SK-N-SH (cell line): ENCODE data around the gene SEZ6L. TPM values are rescaled to one million over a fixed set of nuclear protein-coding genes. Genes with fewer than 3 reads are reported as not detected.

Experiments used
- CTCF ChIA-PET: fragments of 300-600, 350-600 bp; formaldehyde crosslinking; extraction: SDS; loops from one replicate; lab custom pipeline; 2021; lab: Yijun Ruan, JAX
- POLR2A ChIA-PET: fragments of 350-600 bp; sonication (Branson Sonifier 250); formaldehyde crosslinking; extraction: SDS; loops from one replicate; lab custom pipeline; 2020; ENCODE audit warnings: antibody characterized with exemption, inconsistent platforms; lab: Yijun Ruan, JAX
- DNase-seq: peaks from one replicate; pipeline ENCODE4 v3.0.0; 2012
- H2AFZ ChIP-seq: fragments of 200-600 bp; sonication (generic); 2 replicates; pipeline ENCODE4 v1.8.1; 2016; ENCODE audit warnings: antibody characterized with exemption, mild to moderate bottlenecking, low read depth
- H3F3A ChIP-seq: fragments of 200-600 bp; sonication (generic); replicated peaks from 2 replicates; pipeline ENCODE3; 2016; ENCODE audit warnings: antibody characterized with exemption, mild to moderate bottlenecking; ENCODE audit not compliant: insufficient read depth
- H3K27ac ChIP-seq, 2 experiments: fragments of 200-500 bp in 1 of 2; fragments of 200-600 bp in 1 of 2; sonication (Bioruptor generic) in 1 of 2; sonication (generic), shearing (Covaris generic) in 1 of 2; 2 replicates each; pipeline versions ENCODE4 v1.5.1 to v1.6.1; 2014 to 2016; ENCODE audit warnings: low read depth in 2 of 2, inconsistent platforms in 1 of 2, low read length in 1 of 2, mild to moderate bottlenecking in 1 of 2, mixed read lengths in 1 of 2
- H3K27me3 ChIP-seq: fragments of 200-600 bp; sonication (generic), shearing (Covaris generic); 2 replicates; pipeline ENCODE4 v1.6.1; 2016; ENCODE audit warnings: mixed run types; ENCODE audit not compliant: insufficient read depth
- H3K36me3 ChIP-seq, 2 experiments: fragments of 200-500 bp in 1 of 2; fragments of 200-600 bp in 1 of 2; sonication (Bioruptor generic) in 1 of 2; sonication (generic) in 1 of 2; replicated peaks in 1 of 2; 2 replicates each; pipeline versions ENCODE3 to v1.5.1; 2014 to 2016; ENCODE audit warnings: low read length in 1 of 2, mild to moderate bottlenecking in 1 of 2; ENCODE audit not compliant: insufficient read depth in 2 of 2, control insufficient read depth in 1 of 2
- H3K4me1 ChIP-seq, 2 experiments: fragments of 200-500 bp in 1 of 2; fragments of 200-600 bp in 1 of 2; sonication (Bioruptor generic) in 1 of 2; sonication (generic), shearing (Covaris generic) in 1 of 2; 2 replicates each; pipeline versions ENCODE4 v1.5.1 to v1.6.1; 2014 to 2016; ENCODE audit warnings: low read depth in 1 of 2, low read length in 1 of 2, mixed run types in 1 of 2; ENCODE audit not compliant: insufficient read depth in 2 of 2, control insufficient read depth in 1 of 2
- H3K4me2 ChIP-seq: fragments of 200-600 bp; sonication (generic), shearing (Covaris generic); 2 replicates; pipeline ENCODE4 v1.6.1; 2017; ENCODE audit warnings: mixed run types
- H3K4me3 ChIP-seq, 2 experiments: fragments of 200-500 bp in 1 of 2; fragments of 200-600 bp in 1 of 2; sonication (Bioruptor generic) in 1 of 2; sonication (generic), shearing (Covaris generic) in 1 of 2; 2 replicates each; pipeline versions ENCODE4 v1.5.1 to v1.8.1; 2014 to 2016; ENCODE audit warnings: low read depth in 2 of 2, inconsistent platforms in 1 of 2, low read length in 1 of 2, mild to moderate bottlenecking in 1 of 2, mixed read lengths in 1 of 2, moderate library complexity in 1 of 2
- H3K79me2 ChIP-seq: fragments of 200-600 bp; sonication (generic); 2 replicates; pipeline ENCODE4 v1.8.1; 2017; ENCODE audit warnings: mild to moderate bottlenecking; ENCODE audit not compliant: insufficient read depth
- H3K9ac ChIP-seq: fragments of 200-600 bp; sonication (generic); 2 replicates; pipeline ENCODE4 v1.6.1; 2017; ENCODE audit warnings: mixed run types
- H3K9me2 ChIP-seq: fragments of 200-600 bp; sonication (generic); 2 replicates; pipeline ENCODE4 v1.6.1; 2017; ENCODE audit warnings: mixed run types
- H3K9me3 ChIP-seq: fragments of 200-600 bp; sonication (generic); 2 replicates; pipeline ENCODE4 v1.6.1; 2017; ENCODE audit warnings: mixed run types, mild to moderate bottlenecking, moderate library complexity
- H4K20me1 ChIP-seq: fragments of 200-600 bp; sonication (generic); 2 replicates; pipeline ENCODE4 v1.6.1; 2017; ENCODE audit warnings: mild to moderate bottlenecking, mixed run types; ENCODE audit not compliant: insufficient read depth
- CHD2 ChIP-seq: fragments of 150-350 bp; IDR thresholded peaks from 2 replicates; pipeline ENCODE4 v1.6.1; 2018; ENCODE audit warnings: low read length; ENCODE audit not compliant: partially characterized antibody
- EZH2phosphoT487 ChIP-seq: fragments of 200-600 bp; sonication (generic); IDR thresholded peaks from 2 replicates; pipeline ENCODE4 v1.6.1; 2017; ENCODE audit warnings: low read depth, mixed run types, mild to moderate bottlenecking, antibody characterized with exemption, moderate library complexity, borderline replicate concordance
- FOSL2 ChIP-seq: IDR thresholded peaks from 2 replicates; pipeline ENCODE4 v1.4.0; 2012; ENCODE audit warnings: low read depth, mild to moderate bottlenecking, moderate library complexity, borderline replicate concordance
- JUND ChIP-seq: IDR thresholded peaks from 2 replicates; pipeline ENCODE4 v1.4.0; 2012
- POLR2AphosphoS5 ChIP-seq: IDR thresholded peaks from 2 replicates; pipeline ENCODE4 v1.6.1; 2012; ENCODE audit warnings: low read depth, low read length
- RAD21 ChIP-seq: IDR thresholded peaks from 2 replicates; pipeline ENCODE4 v1.6.1; 2012; ENCODE audit warnings: mild to moderate bottlenecking, low read length
- RCOR1 ChIP-seq: fragments of 150-350 bp; IDR thresholded peaks from 2 replicates; pipeline ENCODE4 v1.6.1; 2017; ENCODE audit warnings: antibody characterized with exemption, low read length
- RFX5 ChIP-seq: IDR thresholded peaks from 2 replicates; pipeline ENCODE4 v1.6.1; 2012; ENCODE audit warnings: mild to moderate bottlenecking, improper control_type of control experiment, low read length
- RXRA ChIP-seq: IDR thresholded peaks from 2 replicates; pipeline ENCODE4 v1.4.0; 2012; ENCODE audit warnings: low read depth, mild to moderate bottlenecking, borderline replicate concordance
- SIN3A ChIP-seq: IDR thresholded peaks from 2 replicates; pipeline ENCODE4 v1.6.1; 2012; ENCODE audit warnings: low read depth, mild to moderate bottlenecking, low read length, moderate library complexity, borderline replicate concordance
- TEAD4 ChIP-seq: IDR thresholded peaks from 2 replicates; pipeline ENCODE4 v1.4.0; 2012; ENCODE audit warnings: mild to moderate bottlenecking, borderline replicate concordance; ENCODE audit not compliant: insufficient read depth
- YY1 ChIP-seq: IDR thresholded peaks from 2 replicates; pipeline ENCODE4 v1.4.0; 2012; ENCODE audit warnings: low read depth, mild to moderate bottlenecking
- WGBS: methylation state at CpG from one replicate; pipeline ENCODE4 v1.1.6; 2017; ENCODE audit warnings: low lambda C conversion rate; 5-methylcytosine and 5-hydroxymethylcytosine counted together
- polyA plus RNA-seq, 3 experiments: library from polyadenylated mRNA; depleted of rRNA; stranded (reverse); fragments of >200 nt; gene quantifications; 2 replicates each; pipeline ENCODE4 v1.2.3, GENCODE V29; 2012
- TF ChIP-seq, protein P1 (sequence below): IDR thresholded peaks from 2 replicates; pipeline ENCODE4; 2012
- TF ChIP-seq, protein P2 (sequence below): IDR thresholded peaks from 2 replicates; pipeline ENCODE4 v1.6.1; 2012; ENCODE audit warnings: mild to moderate bottlenecking, low read depth, low read length, moderate library complexity
- TF ChIP-seq, protein P3 (sequence below): IDR thresholded peaks from 2 replicates; pipeline ENCODE4 v1.4.0; 2012; ENCODE audit warnings: low read depth, borderline replicate concordance

Gene SEZ6L
- polyA plus RNA-seq, 1 of the 3 experiments (the other 2 are of a cell fraction), result 0.10 TPM

DNA sequence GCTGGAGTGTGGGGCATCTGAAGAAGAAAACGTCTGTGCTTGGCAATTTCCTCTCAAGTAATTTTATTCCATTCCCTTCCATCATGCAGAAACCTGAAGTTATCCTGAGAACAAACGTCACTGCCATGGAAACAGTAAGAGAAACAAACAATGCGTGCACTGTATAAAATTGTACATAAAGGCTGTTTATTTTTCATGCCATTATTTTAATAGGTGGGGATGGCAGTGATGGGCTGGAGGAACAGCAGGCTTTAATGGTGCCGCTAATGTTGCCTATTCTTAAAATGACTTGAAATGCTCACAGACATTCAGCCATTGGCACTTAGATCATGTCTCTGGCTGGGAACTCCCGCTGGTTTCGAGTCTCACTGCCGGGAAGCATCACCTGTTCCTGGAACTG lies 7.5 kb upstream of the SEZ6L start:
- POLR2A ChIA-PET, result no interaction called here
- Histone ChIP-seq H3F3A (no peaks in the 10 kb centered on the region), H4K20me1 (no peaks in the 10 kb centered on the region), H3K4me3 (no peak overlapping the region), H3K9me2 (no peaks in the 10 kb centered on the region), H3K4me1 (no peaks in the 10 kb centered on the region; a peak in 1 of 4 replicates), H3K9ac (no peak overlapping the region), H3K36me3 (no peaks in the 10 kb centered on the region), H2AFZ (no peak overlapping the region), H3K27ac (no peak overlapping the region), H3K4me2 (no peak overlapping the region), H3K79me2 (no peaks in the 10 kb centered on the region), H3K27me3 (no peaks in the 10 kb centered on the region), H3K9me3 (no peaks in the 10 kb centered on the region)
- no peak for DNase-seq
- TF ChIP-seq, protein P1, sequence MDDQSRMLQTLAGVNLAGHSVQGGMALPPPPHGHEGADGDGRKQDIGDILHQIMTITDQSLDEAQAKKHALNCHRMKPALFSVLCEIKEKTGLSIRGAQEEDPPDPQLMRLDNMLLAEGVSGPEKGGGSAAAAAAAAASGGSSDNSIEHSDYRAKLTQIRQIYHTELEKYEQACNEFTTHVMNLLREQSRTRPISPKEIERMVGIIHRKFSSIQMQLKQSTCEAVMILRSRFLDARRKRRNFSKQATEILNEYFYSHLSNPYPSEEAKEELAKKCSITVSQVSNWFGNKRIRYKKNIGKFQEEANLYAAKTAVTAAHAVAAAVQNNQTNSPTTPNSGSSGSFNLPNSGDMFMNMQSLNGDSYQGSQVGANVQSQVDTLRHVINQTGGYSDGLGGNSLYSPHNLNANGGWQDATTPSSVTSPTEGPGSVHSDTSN, result no peak
- TF ChIP-seq EZH2phosphoT487 (no peak), SIN3A (no peak), POLR2AphosphoS5 (no peak), JUND (no peak), RFX5 (no peak), TEAD4 (no peak), YY1 (no peak), RCOR1 (no peak), RXRA (no peak)
- TF ChIP-seq, protein P2, sequence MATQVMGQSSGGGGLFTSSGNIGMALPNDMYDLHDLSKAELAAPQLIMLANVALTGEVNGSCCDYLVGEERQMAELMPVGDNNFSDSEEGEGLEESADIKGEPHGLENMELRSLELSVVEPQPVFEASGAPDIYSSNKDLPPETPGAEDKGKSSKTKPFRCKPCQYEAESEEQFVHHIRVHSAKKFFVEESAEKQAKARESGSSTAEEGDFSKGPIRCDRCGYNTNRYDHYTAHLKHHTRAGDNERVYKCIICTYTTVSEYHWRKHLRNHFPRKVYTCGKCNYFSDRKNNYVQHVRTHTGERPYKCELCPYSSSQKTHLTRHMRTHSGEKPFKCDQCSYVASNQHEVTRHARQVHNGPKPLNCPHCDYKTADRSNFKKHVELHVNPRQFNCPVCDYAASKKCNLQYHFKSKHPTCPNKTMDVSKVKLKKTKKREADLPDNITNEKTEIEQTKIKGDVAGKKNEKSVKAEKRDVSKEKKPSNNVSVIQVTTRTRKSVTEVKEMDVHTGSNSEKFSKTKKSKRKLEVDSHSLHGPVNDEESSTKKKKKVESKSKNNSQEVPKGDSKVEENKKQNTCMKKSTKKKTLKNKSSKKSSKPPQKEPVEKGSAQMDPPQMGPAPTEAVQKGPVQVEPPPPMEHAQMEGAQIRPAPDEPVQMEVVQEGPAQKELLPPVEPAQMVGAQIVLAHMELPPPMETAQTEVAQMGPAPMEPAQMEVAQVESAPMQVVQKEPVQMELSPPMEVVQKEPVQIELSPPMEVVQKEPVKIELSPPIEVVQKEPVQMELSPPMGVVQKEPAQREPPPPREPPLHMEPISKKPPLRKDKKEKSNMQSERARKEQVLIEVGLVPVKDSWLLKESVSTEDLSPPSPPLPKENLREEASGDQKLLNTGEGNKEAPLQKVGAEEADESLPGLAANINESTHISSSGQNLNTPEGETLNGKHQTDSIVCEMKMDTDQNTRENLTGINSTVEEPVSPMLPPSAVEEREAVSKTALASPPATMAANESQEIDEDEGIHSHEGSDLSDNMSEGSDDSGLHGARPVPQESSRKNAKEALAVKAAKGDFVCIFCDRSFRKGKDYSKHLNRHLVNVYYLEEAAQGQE, result no peak
- WGBS, result 42% methylated on average over 5 of the region's 7 CpGs
- CTCF ChIA-PET, result interaction anchor here (2.1 kb wide), 1 partner anchor 11 kb away, joined by 8 read pairs; no protein-coding TSS in a partner anchor

DNA sequence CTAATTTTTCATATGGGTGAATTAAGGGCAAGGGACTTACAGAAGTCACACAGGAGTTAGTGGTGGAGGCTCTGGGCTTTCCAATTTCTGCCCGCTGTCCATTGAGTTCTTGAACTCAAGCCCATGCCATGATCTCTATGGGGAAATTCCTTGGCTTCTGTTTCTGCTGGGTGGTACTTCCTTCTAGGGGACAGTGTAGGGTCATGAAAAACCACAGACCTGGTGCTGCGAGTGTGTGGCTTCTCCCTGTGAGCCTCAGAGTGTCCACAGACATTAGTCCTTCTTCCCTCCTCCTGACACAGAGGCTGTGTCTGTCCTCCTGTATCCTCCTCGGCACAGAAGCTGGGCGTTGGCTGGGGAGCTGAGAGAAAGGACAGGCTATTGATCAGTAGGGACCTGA lies 6.3 kb upstream of the SEZ6L start:
- ChIA-PET CTCF (interaction anchor here (2.1 kb wide), 1 partner anchor 10 kb away, joined by 8 read pairs; no protein-coding TSS in a partner anchor), POLR2A (no interaction called here)
- Histone ChIP-seq H3K4me1 (peaks cover 0 to under 1% of the 10 kb centered on the region in 2 experiments; a peak in 1 of 4 replicates), H3K4me2 (no peak overlapping the region), H3K27me3 (no peaks in the 10 kb centered on the region), H3K4me3 (no peak overlapping the region), H2AFZ (no peak overlapping the region), H3F3A (no peaks in the 10 kb centered on the region), H3K36me3 (no peaks in the 10 kb centered on the region), H3K9me3 (no peaks in the 10 kb centered on the region), H3K9me2 (no peaks in the 10 kb centered on the region), H3K79me2 (no peaks in the 10 kb centered on the region), H4K20me1 (no peaks in the 10 kb centered on the region), H3K9ac (no peak overlapping the region), H3K27ac (no peak overlapping the region)
- TF ChIP-seq RXRA (no peak), POLR2AphosphoS5 (no peak), SIN3A (no peak), RAD21 (no peak), FOSL2 (no peak), TEAD4 (no peak), CHD2 (no peak)
- TF ChIP-seq, protein P3, sequence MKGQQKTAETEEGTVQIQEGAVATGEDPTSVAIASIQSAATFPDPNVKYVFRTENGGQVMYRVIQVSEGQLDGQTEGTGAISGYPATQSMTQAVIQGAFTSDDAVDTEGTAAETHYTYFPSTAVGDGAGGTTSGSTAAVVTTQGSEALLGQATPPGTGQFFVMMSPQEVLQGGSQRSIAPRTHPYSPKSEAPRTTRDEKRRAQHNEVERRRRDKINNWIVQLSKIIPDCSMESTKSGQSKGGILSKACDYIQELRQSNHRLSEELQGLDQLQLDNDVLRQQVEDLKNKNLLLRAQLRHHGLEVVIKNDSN, result no peak
- 31% methylated on average over 4 of the region's 4 CpGs for WGBS
- DNase-seq, result no peak
